HG02610 (cell line): ENCODE results near the gene CERS4.
"Not testable (repeated sequence)": the region's sequence is repeated elsewhere in the genome, so short reads cannot be mapped to it uniquely, and the experiment has no call there.

Source experiments
- ATAC-seq: cut with Tn5 transposase; IDR thresholded peaks from one replicate; pipeline ENCODE4 v1.9.1; 2021; ENCODE audit warnings: mild to moderate bottlenecking, moderate library complexity; ENCODE audit not compliant: unreplicated experiment

The CERS4 gene

GRCh38 chr19:8259142-8259921 is 50.2 kb downstream of the CERS4 start:
- no peak for ATAC-seq

- ATAC-seq, result no peak
Measured at GRCh38 chr19:8259922-8260247, 50.7 kb downstream of the CERS4 start.

- ATAC-seq, result no peak
Measured at GRCh38 chr19:8261347-8261746, 52.2 kb downstream of the CERS4 start.

- ATAC-seq, result no peak
Measured at GRCh38 chr19:8261881-8262280, 52.7 kb downstream of the CERS4 start.

GRCh38 chr19:8262431-8262830 is 53.3 kb downstream of the CERS4 start:
- no peak for ATAC-seq

- not testable (repeated sequence) for ATAC-seq
Measured at GRCh38 chr19:8264248-8264647, 55.1 kb downstream of the CERS4 start.

- no peak for ATAC-seq
Measured at GRCh38 chr19:8265872-8266271, 56.7 kb downstream of the CERS4 start.

- ATAC-seq, result no peak
Measured at GRCh38 chr19:8269724-8270123, 60.6 kb downstream of the CERS4 start.

- ATAC-seq, result not testable (repeated sequence)
Measured at GRCh38 chr19:8276508-8276907, 67.3 kb downstream of the CERS4 start.

GRCh38 chr19:8291337-8291736 is 82.2 kb downstream of the CERS4 start:
- ATAC-seq, result not testable (repeated sequence)

- no peak for ATAC-seq
Measured at GRCh38 chr19:8302357-8302691, 93.2 kb downstream of the CERS4 start.

- ATAC-seq, result no peak
Measured at GRCh38 chr19:8302734-8303133, 93.6 kb downstream of the CERS4 start.

GRCh38 chr19:8304841-8305621 is 95.9 kb downstream of the CERS4 start:
- ATAC-seq, result no peak

- ATAC-seq, result no peak
Measured at GRCh38 chr19:8305798-8306197, 96.6 kb downstream of the CERS4 start.

GRCh38 chr19:8306235-8307054 is 97.3 kb downstream of the CERS4 start:
- no peak for ATAC-seq

- ATAC-seq, result no peak
Measured at GRCh38 chr19:8307400-8307964, 98.3 kb downstream of the CERS4 start.

- peak; percentile 69 for ATAC-seq
Measured at GRCh38 chr19:8307965-8308866, 99.0 kb downstream of the CERS4 start, which contains the start of gene CD320. TSS of gene CD320 (minus strand) at chr19:8308358. CDS start at chr19:8308290, 68 bp downstream.

- no peak for ATAC-seq
Measured at GRCh38 chr19:8308891-8309291, 99.7 kb downstream of the CERS4 start.

- no peak for ATAC-seq
Measured at GRCh38 chr19:8310342-8311055, 101.3 kb downstream of the CERS4 start.
